Stimulated activated CD8-positive, alpha-beta memory T cell treated with anti-CD3 and anti-CD28 coated beads, Interleukin-4, amount 100 ng/mL, for 24 hours (primary cell): Measurements from ENCODE around the gene NMNAT1.
"Not testable (repeated sequence)": the region's sequence is repeated elsewhere in the genome, so short reads cannot be mapped to it uniquely, and the experiment has no call there.

Source experiments
- DNase-seq: peaks from one replicate; pipeline ENCODE4 v3.0.0-alpha.2; 2020; ENCODE audit warnings: low read depth

Gene NMNAT1

DNA sequence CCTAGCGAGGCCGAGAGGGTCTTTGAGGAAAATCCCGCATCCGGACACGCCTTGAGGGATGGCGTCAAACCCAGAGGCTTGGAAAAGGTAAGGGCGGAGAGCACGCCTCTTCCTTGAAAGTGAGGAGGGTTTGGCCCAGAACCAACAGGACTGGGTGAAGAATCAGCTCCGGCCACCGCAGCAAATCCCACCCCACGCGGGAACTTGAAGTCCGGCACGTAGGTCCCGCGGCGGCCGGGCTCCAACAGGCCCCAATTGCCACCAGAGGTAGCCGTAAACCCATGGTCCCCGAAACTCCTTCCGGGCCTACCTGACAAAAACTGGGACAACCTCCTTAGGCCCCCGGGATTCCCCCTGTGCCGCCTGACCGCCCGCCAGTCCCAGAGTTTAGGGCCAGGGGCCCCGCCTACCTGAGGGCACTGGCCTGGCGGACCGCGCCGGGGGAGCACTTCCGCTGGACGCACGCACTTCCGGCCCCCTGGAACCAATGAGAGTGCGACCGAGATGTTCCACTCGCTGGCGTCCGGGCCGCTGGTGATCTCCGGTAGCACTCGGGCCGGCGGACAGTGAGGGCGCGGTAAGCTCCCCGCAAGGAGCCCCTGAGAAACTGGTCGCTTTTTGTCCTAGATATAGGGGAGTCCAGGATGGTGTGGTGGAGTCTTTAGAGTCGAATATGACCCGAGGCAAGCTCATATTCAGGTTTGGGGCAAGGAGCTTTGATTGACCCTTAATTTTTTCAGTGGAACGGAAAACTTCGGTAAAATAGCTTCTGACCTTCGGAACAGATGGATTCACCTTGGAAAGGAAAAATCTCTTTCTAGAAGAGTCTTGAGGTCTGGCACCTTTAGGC is at the start of gene NMNAT1, which contains the start of gene LZIC:
NMNAT1 (plus strand) TSS at position 537 of the 850 bp plus-strand sequence. CDS start 28,599 bp downstream, outside the sequence.
LZIC (minus strand) TSS at position 453 of the 850 bp plus-strand sequence. CDS start 6,772 bp downstream, outside the sequence.
- DNase-seq = peak; percentile 86

DNA sequence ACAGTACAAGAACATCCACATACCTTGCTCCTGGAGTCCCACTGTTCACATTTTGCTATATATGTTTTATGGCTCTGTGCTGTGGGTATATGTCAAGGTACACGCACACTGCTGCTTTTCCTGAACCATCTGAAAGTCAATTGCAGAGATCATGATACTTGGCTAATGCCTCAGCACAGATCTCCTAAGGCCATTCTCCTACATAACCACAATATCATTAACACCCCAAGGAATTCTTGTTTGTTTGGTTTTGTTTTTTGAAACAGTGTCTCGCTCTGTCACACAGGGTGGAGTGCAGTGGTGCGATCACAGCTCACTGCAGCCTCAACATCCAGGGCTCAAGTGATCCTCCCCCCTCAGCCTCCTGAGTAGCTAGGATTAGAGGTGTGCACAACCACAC is 49.2 kb upstream of the NMNAT1 start:
- no peak for DNase-seq

DNA sequence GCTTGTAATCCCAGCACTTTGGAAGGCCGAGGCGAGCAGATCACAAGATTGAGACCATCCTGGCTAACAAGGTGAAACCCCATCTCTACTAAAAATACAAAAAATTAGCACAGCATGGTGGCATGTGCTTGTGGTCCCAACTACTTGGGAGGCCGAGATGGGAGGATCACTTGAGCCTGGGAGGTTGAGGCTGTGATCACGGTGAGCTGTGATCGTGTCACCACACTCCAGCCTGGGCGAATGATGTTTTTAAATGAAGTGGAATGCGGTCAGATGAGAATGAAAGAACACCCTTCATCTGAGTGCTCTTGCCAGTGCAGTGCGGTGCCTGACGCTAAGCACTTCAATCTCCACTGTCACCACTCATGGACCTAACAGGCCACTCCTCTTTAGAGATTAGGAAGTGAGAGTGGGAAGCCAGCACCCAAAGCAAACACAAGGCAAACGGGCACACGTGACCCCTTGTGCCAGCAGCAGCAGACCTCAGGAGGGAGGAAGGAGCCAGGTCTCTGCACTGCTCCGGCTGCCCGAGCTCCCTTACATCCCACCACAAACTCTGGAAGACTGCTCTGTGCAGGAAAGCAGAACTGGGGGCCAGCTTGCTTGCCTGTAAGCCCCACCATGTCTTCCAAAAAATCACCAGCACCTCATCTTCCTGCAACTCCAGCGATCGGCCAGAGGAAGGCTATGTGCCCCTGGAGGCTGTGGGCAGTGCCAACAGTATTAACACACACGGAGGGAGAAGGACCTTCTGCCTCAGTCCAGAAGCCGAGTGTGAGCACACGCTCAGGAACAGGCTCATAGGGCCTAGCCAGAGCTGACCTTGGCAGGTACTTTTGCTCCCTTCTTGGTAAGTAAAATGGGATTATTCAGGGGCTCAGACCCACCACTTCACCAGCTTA is 42.9 kb upstream of the NMNAT1 start:
- no peak for DNase-seq

DNA sequence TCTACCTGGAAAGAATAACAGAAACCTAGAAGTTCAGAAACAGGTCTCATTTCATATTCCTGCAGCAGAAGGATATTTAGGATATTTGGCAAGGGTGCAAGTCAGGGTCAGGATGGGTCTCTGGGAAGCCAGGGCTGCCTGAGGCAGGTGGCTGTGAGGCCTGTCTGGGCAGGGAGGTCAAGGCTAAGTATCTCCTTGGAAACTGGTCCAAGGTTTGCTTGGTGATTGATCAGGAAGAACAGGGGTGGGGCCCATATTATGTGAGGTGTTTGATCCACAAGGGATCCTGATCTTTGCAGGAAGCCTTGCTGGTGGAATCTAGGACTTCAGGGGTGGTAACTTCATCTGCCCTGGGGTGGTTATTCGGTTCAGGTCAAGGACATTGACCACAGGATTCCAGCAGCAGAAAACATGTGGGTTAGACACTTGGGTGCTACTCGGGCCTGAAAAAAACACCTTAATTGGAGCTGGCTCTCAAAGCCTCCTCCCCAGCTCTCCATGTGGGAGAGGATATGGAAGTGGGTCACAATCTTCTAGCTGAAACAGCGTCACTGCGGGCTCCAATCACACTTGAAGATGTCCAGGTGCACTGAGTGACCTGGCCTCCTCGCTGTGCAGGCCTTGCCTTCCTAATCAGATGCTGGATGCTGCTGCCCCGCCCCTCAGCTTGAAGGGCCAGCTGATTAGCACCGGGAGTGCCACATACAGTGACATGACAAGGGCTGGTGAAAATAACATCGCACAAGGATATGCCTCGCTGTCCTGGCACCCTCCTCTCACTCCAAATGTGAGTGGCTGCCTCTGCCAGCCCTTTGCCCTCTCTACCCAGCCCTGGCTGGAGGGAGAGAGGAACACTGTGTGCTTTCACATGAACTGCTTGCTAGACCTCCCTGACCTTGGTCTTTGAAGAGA is 41.9 kb upstream of the NMNAT1 start:
- no peak for DNase-seq

DNA sequence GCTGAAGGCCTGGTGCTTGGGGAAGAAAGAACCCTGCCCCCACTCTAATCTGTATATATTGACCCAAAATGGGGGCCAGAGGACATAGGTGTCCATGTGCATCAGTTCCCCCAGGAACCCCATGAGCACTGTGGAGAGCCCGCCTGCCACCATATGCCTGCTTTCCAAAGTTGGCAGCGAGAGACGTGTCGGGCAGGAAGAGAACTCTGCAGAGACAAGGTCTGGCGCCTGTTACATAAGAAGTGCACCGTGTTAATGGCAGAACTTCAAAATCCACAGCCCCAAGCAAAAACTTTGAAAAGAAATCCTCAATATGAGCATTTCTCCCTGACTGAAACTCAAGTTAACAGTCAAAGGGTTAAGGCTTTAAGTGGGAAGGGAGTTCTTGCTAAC is 41.2 kb upstream of the NMNAT1 start:
- no peak for DNase-seq

DNA sequence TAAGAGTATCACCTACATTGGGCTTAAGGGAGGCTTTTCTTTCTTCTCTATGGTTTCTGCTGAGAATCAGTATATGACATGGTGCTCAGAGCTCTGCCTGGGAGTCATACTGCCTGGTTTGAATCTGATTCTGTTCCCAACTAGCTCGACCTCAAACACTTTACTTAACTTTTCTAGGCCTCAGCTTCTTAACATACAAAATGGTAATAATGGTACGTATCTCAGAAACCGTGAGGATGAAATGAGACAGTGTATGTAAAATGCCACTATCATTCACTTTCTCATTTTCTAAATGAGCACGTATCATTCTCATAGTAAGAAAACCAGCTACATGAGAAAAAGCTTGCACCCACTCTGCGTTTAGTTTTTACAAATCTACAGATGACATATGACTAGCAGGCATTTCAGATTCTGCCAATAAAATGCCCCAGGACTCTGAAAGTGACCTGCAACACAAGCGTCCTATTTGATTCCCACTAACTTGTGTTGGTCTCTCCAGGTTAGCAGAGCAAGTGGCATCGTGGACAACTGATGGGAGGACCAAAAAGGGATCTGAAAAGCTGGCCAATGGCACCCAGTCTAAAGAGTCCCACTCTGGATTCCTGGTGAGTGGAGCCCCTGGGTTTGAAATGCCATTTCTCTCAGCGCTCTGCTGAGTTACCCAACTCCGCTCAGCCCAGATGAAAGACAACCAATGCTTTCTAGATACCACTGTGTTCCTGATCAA is 39.3 kb upstream of the NMNAT1 start:
- no peak for DNase-seq

DNA sequence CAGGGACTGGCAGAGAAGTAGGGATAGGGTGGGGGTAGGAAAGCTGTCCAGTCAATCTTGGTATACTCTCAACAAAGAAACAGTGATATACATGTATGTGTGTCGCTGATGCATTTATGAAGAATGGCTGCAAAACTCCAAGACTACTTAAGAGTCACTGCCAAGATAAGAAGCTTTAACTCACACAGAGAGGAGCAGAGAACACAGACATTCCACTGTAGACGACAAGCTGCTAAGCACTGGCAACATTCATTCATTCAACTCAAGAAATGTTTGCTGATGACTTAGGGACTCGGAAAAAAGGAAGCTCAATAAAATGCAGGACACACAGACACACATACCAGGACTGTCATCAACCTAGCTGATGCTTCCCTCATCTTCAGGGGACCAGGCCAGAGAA is 38.7 kb upstream of the NMNAT1 start:
- DNase-seq = no peak

DNA sequence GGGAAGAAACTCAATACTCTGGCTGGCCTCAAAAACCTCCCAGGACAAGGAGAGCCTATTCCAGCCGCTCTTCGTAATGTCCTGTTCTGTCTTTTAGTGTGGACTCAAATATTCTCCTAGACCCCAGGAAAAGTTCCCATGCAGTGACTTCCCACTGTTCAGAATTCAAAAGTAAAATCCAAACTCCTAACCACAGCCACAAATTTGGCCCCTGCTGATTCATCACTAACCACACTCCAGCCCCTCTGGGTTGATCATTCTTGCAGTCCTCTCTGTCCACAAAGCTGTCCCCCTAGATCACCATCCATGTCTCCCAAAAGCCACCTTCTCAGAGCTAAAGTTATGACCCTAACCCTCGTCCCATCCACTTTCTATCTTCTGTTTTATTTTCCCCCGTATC is 38.3 kb upstream of the NMNAT1 start:
- DNase-seq = no peak

DNA sequence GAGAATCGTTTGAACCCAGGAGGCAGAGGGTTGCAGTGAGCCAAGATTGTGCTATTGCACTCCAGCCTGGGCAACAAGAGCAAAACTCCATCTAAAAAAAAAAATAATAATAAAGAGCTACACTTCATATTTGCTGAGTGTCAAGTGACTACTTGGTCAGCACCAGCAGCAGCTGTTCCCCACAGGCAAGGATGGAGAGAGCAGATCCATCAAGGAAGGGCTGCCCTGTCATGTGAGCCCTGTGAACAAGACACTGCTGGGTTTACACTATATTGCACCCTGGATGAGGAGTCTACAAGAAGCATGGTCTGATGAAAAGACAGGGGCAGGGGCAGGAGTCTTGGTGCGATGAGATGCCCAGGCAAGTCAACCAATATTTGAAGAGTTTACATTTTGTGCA is 36.8 kb upstream of the NMNAT1 start:
- no peak for DNase-seq

DNA sequence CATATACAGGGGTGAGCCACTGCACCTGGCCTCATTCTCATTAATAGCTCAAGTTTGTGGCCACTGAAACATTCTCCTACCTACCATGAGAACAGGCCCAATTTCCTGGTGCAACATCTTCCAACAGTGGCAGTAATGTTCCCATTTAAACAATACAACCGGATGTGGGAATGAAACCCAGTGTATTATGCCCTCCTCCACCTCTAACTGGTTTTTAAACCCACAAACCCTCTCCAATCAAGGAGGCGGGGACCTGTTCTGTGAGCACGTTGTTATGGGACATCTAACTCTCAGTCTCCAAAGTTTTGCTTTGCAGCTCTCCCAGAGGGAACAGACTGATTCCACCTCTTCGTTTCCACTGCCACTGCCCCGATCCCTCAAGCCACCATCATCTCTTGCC is 35.8 kb upstream of the NMNAT1 start:
- DNase-seq = no peak

DNA sequence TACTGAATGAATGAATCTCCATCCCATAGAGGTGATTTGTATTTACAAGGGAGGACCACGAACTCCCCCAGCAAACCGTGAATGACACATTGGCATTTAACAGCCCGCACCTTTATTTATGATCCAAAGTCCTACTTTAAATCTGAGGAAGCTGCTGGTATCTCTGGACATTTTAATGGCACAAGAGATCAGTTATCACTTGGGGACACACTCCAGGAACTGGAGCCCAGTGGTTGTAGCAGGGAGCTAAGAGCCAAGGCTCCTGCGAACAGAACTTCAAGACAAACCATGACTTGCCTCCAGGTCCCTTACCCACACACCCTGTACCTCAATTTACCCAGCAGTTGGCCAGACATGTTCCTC is 34.4 kb upstream of the NMNAT1 start:
- DNase-seq = no peak

DNA sequence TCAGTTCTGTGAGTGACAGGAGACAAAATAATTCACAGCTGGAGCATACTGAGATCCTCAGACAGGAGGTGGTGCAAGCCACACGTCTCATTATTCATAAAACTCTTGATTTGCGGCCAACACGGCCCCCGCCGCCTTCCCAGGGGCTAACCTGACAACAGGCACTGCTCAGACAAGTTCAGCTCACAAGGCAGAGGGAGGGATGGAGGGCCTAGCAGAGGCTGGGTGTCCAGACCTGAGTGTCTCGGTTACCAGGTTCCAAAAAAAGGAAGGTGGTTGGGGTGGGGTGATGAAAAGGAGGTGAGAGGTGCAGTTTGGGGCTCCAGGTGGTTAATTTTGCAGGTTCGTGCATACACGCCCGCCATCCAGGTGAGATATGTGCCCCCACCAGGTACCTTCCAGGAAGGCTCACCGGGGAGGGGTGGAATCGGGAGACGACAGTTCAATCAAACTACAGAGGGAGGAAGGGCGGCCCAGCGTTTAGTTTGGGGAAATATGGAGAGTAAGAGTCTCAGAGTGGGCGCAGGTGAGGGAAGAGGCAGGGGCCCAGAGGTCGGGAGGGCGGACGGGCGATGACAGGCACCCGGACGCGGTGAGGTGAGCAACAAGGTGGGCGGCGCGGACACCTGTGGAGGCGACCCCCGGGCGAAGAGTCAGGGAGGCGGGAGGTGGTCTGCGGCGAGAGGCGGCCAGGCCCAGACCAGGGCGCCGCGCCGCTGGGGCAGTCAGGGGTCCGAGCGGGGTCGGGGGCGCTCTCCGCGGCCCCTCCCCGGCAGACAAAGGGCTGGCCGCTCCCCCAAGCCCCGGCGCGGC is 33.8 kb upstream of the NMNAT1 start:
- peak; percentile 34 for DNase-seq

DNA sequence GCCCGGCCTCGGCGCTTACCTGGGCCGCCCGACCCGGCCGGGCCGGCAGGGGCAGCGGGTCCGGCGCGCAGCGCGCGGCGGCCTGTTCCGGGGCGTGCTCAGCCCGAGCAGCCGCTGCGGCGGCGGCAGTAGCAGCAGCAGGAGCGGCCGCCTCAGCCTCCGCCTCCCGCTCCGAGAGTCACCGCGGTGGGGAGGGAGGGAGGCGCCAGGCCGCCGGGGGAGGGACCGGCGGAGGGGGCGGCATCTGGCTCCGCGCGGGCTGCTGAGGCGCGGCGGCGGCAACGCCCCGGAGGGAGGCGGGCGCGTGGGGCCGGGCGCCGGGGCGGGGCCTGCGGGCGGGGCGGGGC is 33.2 kb upstream of the NMNAT1 start, which contains the start of gene CTNNBIP1:
CTNNBIP1 (minus strand) TSS at position 194 of the 347 bp plus-strand sequence. CDS start 38,205 bp downstream, outside the sequence.
- DNase-seq = no peak

DNA sequence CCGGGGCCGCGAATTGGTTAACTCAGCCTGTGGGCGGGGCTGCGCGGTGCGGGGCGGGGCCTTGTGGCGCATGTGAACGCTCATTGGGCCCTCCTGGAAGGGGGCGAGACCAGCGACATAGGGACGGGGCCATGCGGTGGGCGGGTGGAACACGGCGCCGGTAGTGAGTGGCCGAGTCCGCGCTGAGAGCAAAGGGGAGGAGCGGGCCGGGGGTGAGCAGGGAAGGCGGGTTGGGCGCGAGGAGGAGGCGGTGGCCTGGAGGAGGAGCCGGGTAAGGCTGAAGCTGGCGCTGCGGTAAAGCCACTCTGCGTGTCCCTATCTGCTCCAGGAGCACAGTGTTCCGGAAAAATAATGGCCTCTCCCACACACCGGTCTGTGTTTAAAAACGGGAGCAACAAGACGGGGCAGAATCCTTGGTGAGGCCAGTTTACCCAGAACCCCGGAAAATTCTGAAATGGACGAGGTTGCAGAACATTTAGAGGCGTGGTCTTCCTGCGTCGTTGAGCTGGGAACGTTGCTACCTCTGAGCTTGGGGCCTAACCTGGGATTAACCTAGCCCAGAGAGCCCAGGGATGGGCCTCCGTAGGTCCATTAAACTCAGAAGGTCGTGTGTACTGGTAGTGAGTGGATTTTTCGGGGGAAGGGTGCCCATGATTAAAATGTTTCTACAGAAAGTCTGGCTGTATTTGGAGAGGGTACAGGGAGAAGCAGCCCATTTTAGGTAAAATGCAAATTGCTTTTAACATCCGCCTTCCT is 32.7 kb upstream of the NMNAT1 start:
- DNase-seq = peak; percentile 100

DNA sequence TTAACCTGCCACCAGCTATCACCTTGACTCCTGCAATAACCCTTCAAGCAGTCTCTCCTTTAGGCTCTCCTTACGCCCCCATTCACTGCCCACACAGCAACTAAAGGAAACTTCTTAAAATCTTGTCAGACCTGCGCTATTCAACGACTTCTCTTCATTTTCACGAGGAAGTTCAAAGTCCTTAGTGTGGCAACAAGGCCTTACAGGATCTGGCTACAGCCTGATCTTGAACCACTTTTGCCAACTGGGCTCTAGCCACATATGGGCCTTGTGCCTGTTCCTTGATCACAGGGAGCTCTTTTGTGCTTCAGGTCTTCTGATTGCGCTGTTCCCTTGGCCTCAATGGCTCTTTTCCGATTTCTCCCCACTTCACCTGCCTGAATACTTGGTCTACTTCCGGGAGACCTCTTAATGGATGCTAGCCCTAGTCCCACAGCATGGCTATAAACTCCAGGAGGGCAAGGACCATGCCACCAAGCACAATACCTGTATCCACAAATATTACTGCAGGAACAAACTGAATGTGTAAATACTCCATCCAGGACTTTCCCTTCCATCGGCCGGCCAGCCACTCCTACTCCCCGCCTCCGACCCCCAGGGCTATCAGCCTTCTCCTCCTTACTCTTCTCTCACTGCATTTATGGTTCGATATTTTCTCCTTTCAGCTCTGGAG is 30.9 kb upstream of the NMNAT1 start:
- DNase-seq = no peak

DNA sequence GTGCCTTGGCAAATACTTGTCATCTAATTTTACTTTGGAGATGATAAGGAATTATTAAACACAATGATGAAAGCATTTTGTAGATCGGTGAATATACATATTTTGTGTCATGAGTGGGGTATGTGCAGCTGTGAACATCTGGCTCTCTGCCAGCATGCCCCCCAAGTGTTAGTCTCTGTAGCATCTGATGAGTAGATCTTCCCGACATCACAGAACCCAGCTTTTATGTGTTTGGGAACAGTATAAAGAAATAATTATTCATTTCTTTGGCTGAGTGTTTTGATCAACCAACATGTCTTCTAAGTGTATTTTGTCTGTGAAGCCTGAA is 28.7 kb upstream of the NMNAT1 start:
- DNase-seq = no peak

DNA sequence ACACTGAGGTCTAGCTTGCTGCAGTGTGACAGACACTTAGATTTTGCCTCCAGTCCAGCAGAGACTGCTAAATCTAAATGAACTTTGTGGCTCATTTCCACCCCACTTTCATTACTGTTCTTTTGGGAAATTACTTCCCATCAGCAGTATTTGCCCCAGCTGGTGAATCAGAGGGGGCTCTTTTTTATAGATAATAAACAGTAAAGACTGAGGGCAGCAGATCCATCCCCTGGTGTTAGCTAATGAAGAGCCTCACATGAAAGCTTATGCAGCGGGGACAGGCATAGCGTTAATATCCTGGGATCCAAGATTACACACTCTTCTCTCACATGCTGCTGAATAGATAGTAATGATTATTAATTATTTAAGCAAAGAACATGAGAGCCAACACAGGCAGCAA is 26.8 kb upstream of the NMNAT1 start:
- no peak for DNase-seq

DNA sequence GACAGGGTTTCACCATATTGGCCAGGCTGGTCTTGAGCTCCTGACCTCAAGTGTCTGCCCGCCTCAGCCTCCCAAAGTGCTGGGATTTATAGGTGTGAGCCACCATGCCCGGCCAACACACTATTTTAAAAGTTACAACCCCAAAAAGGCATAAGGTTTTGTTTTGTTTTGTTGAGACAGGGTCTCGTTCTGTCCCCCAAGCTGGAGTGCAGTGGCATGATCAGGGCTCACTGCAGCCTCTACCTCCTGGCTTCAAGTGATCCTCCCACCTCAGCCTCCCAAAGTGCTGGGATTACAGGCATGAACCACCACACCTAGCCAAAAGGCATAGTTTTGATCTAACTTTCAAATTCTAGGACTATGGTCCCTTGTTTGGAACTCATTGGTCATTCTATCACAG is 25.8 kb upstream of the NMNAT1 start:
- not testable (repeated sequence) for DNase-seq

DNA sequence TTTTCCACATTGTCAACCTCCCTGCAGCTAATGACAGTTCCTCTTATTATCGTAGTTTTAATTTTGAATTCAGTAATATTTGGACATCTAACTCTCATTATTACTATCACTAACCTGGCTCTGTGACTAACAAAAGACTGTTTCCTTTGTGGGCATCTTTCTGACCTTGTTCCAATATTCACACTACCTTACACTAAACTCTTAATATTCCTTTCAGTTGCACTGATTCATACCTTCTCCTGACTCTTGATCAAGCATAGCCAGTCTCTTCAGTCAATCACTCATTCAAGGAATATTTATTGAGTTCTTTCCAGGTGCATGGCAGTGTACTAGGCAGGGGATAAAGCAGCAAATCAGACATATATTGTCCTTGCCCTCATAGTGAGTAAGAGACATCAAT is 25.4 kb upstream of the NMNAT1 start:
- no peak for DNase-seq
